K562 (cell line): ENCODE measurements around the gene AGL. TPM values are rescaled to one million over a fixed set of nuclear protein-coding genes. Genes with fewer than 3 reads are reported as not detected.

Experiments
- CC2D1A ChIP-seq: fragments of 450-650 bp; IDR thresholded peaks from 2 replicates; pipeline ENCODE4 v1.6.1; 2017; ENCODE audit warnings: mild to moderate bottlenecking
- COPS2 ChIP-seq: fragments of 450-650 bp; conservative IDR thresholded peaks from 2 replicates; pipeline ENCODE4 v1.6.1; 2016; ENCODE audit warnings: mild to moderate bottlenecking, moderate library complexity
- HDAC8 ChIP-seq: fragments of 450-650 bp; IDR thresholded peaks from 2 replicates; pipeline ENCODE4 v1.6.1; 2016; ENCODE audit warnings: mild to moderate bottlenecking, missing genetic modification characterization, moderate library complexity, missing compliant biosample characterization
- HNRNPL ChIP-seq: fragments of 200-400 bp; formaldehyde crosslinking; IDR thresholded peaks from 2 replicates; pipeline ENCODE4 v1.6.1; 2017; ENCODE audit warnings: low read depth, mild to moderate bottlenecking, low read length
- HOXB6 ChIP-seq: fragments of 250-450 bp; sonication (Bioruptor Pico); IDR thresholded peaks from 2 replicates; pipeline ENCODE4 v1.5.1; 2022; ENCODE audit warnings: mild to moderate bottlenecking, borderline replicate concordance
- L3MBTL2 ChIP-seq: fragments of 450-650 bp; IDR thresholded peaks from 2 replicates; pipeline ENCODE4 v1.6.1; 2016; ENCODE audit warnings: mild to moderate bottlenecking, moderate library complexity
- MBD2 ChIP-seq: sonication (generic); IDR thresholded peaks from 2 replicates; pipeline ENCODE4 v1.6.1; 2016; ENCODE audit warnings: low read depth, borderline replicate concordance
- NCOA2 ChIP-seq, 2 experiments: fragments of 450-650 bp; IDR thresholded peaks; 2 replicates each; pipeline ENCODE4 v1.6.1; 2018; ENCODE audit warnings: mild to moderate bottlenecking in 2 of 2, moderate library complexity in 1 of 2; ENCODE audit not compliant: partially characterized antibody in 2 of 2
- NR2C1 ChIP-seq, 2 experiments: fragments of 450-650 bp; IDR thresholded peaks; 2 replicates each; pipeline ENCODE4 v1.6.1; 2017; ENCODE audit warnings: mild to moderate bottlenecking in 2 of 2, antibody characterized with exemption in 1 of 2, inconsistent platforms in 1 of 2, missing compliant biosample characterization in 1 of 2, missing genetic modification characterization in 1 of 2
- PURB ChIP-seq: sonication (generic); formaldehyde crosslinking; IDR thresholded peaks from 2 replicates; pipeline ENCODE4 v1.9.0; 2021; ENCODE audit warnings: low read depth, mild to moderate bottlenecking, missing genetic modification reagents
- RBM34 ChIP-seq: fragments of 200-400 bp; formaldehyde crosslinking; IDR thresholded peaks from 2 replicates; pipeline ENCODE4 v1.6.1; 2018; ENCODE audit warnings: low read length, borderline replicate concordance; ENCODE audit not compliant: insufficient read depth
- SAFB ChIP-seq: fragments of 200-400 bp; formaldehyde crosslinking; IDR thresholded peaks from 2 replicates; pipeline ENCODE4 v1.6.1; 2017; ENCODE audit warnings: low read depth, low read length, borderline replicate concordance
- SAFB2 ChIP-seq: fragments of 200-400 bp; formaldehyde crosslinking; IDR thresholded peaks from 2 replicates; pipeline ENCODE4 v1.6.1; 2018; ENCODE audit warnings: borderline replicate concordance, low read length, low read depth, moderate library complexity; ENCODE audit not compliant: severe bottlenecking
- SIN3B ChIP-seq: fragments of 450-650 bp; IDR thresholded peaks from 2 replicates; pipeline ENCODE4 v1.6.1; 2017; ENCODE audit warnings: low read depth, mild to moderate bottlenecking, moderate library complexity
- SMARCB1 ChIP-seq: IDR thresholded peaks from 2 replicates; pipeline ENCODE4 v1.6.1; 2011; ENCODE audit warnings: improper control_type of control experiment, low read depth; ENCODE audit not compliant: insufficient read length
- TCFL5 ChIP-seq: fragments of 250-450 bp; sonication (Bioruptor Pico); conservative IDR thresholded peaks from 2 replicates; pipeline ENCODE4 v1.6.1; 2021; ENCODE audit warnings: mild to moderate bottlenecking, moderate library complexity, matching md5 sums
- U2AF1 ChIP-seq: fragments of 200-400 bp; formaldehyde crosslinking; optimal IDR thresholded peaks from 2 replicates; pipeline ENCODE3; 2017; ENCODE audit warnings: mild to moderate bottlenecking, low read depth, low read length, moderate library complexity
- ZC3H11A ChIP-seq: IDR thresholded peaks from 2 replicates; pipeline ENCODE4 v1.6.1; 2012; ENCODE audit warnings: low read depth, low read length, improper control_type of control experiment
- ZEB2 ChIP-seq: fragments of 450-650 bp; IDR thresholded peaks from 2 replicates; pipeline ENCODE4 v1.6.1; 2016
- ZFX ChIP-seq: sonication (generic); formaldehyde crosslinking; IDR thresholded peaks from 2 replicates; pipeline ENCODE4 v1.8.0; 2022; ENCODE audit warnings: mild to moderate bottlenecking, missing genetic modification reagents, moderate library complexity
- ZKSCAN1 ChIP-seq: fragments of 150-350 bp; IDR thresholded peaks from 2 replicates; pipeline ENCODE4 v1.6.1; 2016; ENCODE audit warnings: low read depth, low read length
- ZNF24 ChIP-seq: fragments of 450-650 bp; IDR thresholded peaks from 2 replicates; pipeline ENCODE4 v1.6.1; 2016
- ZNF354B ChIP-seq: fragments of 250-450 bp; sonication (Bioruptor Pico); IDR thresholded peaks from 2 replicates; pipeline ENCODE4 v1.4.0; 2020
- polyA plus RNA-seq, 8 experiments: library from polyadenylated mRNA; depleted of rRNA in 4 of 8; stranded (reverse) in 5 of 8; unstranded in 3 of 8; fragments of >200 nt; fragmentation: Nextera tagmentation in 2 of 8; fragmentation: Illumina TruSeq in 1 of 8; extraction: Ambion mirVana in 2 of 8; extraction: Trizol in 1 of 8; gene quantifications; 2 replicates each; pipeline versions ENCODE4 v1.2.1 to v1.2.3, GENCODE V29; 2011 to 2014; ENCODE audit warnings: inconsistent platforms in 1 of 8, missing spikeins in 1 of 8
- total RNA-seq, 7 experiments: library from RNA; depleted of rRNA in 6 of 7; stranded (reverse); fragments of >200 nt in 6 of 7; fragmentation: Illumina TruSeq in 2 of 7; extraction: Trizol in 2 of 7; gene quantifications; 2 replicates each; pipeline versions ENCODE4 v1.2.1 to v1.2.3, GENCODE V29; 2011 to 2021; ENCODE audit warnings: low replicate concordance in 1 of 7
- TF ChIP-seq, protein P1 (sequence below), 2 experiments: IDR thresholded peaks; 2 replicates each; pipeline ENCODE4 v1.6.1; 2012; ENCODE audit warnings: improper control_type of control experiment in 2 of 2, low read depth in 2 of 2, low read length in 2 of 2, borderline replicate concordance in 1 of 2
- TF ChIP-seq, protein P2 (sequence below), 2 experiments: fragments of 450-650 bp; IDR thresholded peaks; 2 replicates each; pipeline ENCODE4 v1.6.1; 2016

Gene AGL
- total and polyA plus RNA-seq, 9 of the 15 experiments (the other 6 are each of a cell fraction or from before 2014, with no cell fraction given) = 6.3 to 20.4 (median 12.4) TPM

DNA sequence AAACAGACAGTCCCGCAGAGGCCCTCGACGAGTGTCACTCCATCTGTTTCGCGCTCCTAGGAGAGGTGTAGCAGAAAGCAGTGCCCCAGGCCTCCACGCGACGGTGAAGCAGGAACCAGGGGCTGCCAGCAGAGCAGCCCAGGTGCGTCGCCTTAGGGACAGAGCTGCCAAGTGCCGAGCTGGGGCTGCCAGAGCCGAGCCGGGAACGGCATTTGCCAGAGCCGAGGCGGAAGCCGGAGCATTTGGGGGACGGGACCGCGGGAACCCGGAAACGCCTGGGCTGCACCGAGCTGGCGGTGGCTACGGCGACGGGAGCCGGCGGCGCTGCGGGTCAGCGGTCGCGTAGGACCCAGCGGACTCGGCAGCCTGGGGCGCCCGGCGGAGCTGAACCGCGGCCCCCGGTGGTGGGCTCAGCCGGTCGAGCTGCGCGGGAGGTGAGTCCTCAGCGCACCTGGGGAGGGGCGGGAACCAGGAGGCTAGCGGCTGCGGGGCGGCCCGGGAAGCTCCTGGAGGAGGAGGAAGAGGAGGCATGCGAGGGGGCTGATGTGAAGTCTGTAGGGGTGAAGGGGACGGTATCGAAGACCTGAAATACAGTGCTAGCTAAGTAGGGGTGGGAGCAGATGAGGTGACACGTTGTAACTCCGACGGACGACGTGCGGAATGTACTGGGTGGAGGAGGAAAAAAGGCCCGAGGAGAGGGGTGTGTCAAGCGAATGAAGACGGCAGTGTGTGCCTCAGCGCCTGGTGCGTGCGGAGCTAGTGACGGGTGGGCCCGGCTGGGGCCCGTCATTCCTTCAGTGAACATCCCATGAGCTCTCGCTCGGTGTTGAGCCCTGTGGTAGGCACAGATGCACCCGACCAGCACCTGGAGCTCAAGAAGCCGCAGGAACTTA lies 119.8 kb downstream of the AGL start, which contains the start of gene SLC35A3 (continued):
- TF ChIP-seq ZNF354B (no peak), SIN3B (peak; percentile 91), ZC3H11A (peak; percentile 89; the same call in 1 of the 2 replicates), NR2C1 (IDR thresholded peaks at IDR 0.05) (no peak), NR2C1 (tag; IDR thresholded peaks at IDR 0.05) (peak; percentile 76; the same call in 1 of the 2 replicates), COPS2 (no peak), CC2D1A (no peak), HDAC8 (tag) (no peak), MBD2 (peak; percentile 24; the same call in 1 of the 2 replicates), HOXB6 (CRISPR knock-in tag) (no peak), SAFB (no peak), HNRNPL (peak; percentile 77), PURB (CRISPR knock-in tag) (no peak), NCOA2 (IDR thresholded peaks at IDR 0.05; ENCODE audit: partially characterized antibody in 2 of 2) (no peak), L3MBTL2 (peak; percentile 64), ZFX (CRISPR knock-in tag) (peak; percentile 93), ZNF24 (peak; percentile 62), SMARCB1 (no peak), RBM34 (no peak), SAFB2 (no peak), ZEB2 (peak; percentile 98), TCFL5 (CRISPR knock-in tag) (no peak), ZKSCAN1 (peak; percentile 78), U2AF1 (peak; percentile 81)
- TF ChIP-seq, protein P1, sequence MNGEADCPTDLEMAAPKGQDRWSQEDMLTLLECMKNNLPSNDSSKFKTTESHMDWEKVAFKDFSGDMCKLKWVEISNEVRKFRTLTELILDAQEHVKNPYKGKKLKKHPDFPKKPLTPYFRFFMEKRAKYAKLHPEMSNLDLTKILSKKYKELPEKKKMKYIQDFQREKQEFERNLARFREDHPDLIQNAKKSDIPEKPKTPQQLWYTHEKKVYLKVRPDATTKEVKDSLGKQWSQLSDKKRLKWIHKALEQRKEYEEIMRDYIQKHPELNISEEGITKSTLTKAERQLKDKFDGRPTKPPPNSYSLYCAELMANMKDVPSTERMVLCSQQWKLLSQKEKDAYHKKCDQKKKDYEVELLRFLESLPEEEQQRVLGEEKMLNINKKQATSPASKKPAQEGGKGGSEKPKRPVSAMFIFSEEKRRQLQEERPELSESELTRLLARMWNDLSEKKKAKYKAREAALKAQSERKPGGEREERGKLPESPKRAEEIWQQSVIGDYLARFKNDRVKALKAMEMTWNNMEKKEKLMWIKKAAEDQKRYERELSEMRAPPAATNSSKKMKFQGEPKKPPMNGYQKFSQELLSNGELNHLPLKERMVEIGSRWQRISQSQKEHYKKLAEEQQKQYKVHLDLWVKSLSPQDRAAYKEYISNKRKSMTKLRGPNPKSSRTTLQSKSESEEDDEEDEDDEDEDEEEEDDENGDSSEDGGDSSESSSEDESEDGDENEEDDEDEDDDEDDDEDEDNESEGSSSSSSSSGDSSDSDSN (IDR thresholded peaks at IDR 0.05; ENCODE audit: borderline replicate concordance in 1 of 2, low read depth in 2 of 2, low read length in 2 of 2) = peak; percentile 68 to 78; a peak in 1 of 4 replicates
- TF ChIP-seq, protein P2, sequence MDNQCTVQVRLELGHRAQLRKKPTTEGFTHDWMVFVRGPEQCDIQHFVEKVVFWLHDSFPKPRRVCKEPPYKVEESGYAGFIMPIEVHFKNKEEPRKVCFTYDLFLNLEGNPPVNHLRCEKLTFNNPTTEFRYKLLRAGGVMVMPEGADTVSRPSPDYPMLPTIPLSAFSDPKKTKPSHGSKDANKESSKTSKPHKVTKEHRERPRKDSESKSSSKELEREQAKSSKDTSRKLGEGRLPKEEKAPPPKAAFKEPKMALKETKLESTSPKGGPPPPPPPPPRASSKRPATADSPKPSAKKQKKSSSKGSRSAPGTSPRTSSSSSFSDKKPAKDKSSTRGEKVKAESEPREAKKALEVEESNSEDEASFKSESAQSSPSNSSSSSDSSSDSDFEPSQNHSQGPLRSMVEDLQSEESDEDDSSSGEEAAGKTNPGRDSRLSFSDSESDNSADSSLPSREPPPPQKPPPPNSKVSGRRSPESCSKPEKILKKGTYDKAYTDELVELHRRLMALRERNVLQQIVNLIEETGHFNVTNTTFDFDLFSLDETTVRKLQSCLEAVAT (IDR thresholded peaks at IDR 0.05) = peak; percentile 26 to 52; a peak in 2 of 4 replicates
